Measurements from ENCODE around the gene VWC2L.

DNA sequence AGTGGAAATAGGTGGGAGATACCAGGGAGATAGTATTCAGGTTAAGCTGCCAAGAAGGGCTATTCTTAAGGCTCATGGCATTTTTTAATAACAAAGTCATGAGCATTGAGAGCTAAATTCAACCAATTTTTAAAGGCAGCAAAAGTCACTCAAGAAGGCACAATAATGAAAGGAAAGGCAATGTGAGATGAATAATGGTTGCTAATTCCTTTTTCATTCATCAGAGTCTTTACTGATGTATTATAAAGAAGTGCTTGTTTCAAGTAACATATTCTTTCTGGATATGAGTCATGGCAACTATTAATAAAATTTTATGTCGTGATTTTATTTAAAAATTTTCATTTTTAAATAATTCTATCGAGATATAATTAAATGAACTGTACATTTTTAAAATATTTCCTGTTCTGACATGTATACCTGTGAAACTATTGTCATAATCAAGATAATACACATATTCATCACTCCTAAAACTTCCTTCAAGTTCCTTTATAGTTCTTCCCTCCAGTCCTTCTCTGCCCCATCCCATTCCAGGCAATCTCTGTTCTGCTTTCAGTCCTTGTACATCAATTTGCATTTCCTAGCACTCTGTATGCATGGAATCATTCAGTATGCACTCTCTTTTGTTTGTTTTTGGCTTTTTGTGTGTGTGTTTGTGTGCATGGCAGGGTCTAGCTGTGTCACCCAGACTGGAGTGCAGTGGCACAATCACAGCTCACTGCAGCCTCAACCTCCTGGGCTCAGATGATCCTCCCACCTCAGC is 40.8 kb downstream of the VWC2L start:
- TF ChIP-seq, protein P1, sequence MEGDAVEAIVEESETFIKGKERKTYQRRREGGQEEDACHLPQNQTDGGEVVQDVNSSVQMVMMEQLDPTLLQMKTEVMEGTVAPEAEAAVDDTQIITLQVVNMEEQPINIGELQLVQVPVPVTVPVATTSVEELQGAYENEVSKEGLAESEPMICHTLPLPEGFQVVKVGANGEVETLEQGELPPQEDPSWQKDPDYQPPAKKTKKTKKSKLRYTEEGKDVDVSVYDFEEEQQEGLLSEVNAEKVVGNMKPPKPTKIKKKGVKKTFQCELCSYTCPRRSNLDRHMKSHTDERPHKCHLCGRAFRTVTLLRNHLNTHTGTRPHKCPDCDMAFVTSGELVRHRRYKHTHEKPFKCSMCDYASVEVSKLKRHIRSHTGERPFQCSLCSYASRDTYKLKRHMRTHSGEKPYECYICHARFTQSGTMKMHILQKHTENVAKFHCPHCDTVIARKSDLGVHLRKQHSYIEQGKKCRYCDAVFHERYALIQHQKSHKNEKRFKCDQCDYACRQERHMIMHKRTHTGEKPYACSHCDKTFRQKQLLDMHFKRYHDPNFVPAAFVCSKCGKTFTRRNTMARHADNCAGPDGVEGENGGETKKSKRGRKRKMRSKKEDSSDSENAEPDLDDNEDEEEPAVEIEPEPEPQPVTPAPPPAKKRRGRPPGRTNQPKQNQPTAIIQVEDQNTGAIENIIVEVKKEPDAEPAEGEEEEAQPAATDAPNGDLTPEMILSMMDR (conservative IDR thresholded peaks at IDR 0.05; ENCODE audit: low read depth in 2 of 2) = no peak
- TF ChIP-seq EZH2 (IDR thresholded peaks at IDR 0.05; ENCODE audit: low read depth, unreplicated experiment) (no peak), STAT1 (IDR thresholded peaks at IDR 0.05; ENCODE audit: unreplicated experiment) (no peak), POLR2AphosphoS5 (IDR thresholded peaks at IDR 0.05; ENCODE audit: low read depth) (no peak), CREB1 (CRISPR knock-in tag; IDR thresholded peaks at IDR 0.05; ENCODE audit: low read depth) (no peak), NANOG (IDR thresholded peaks at IDR 0.05; ENCODE audit: borderline replicate concordance) (no peak), ZNF114 (CRISPR knock-in tag; IDR thresholded peaks at IDR 0.05) (no peak), EZH2phosphoT487 (IDR thresholded peaks at IDR 0.05; ENCODE audit: unreplicated experiment) (no peak), JUNB (IDR thresholded peaks at IDR 0.05; ENCODE audit: unreplicated experiment) (no peak)
- TF ChIP-seq, protein P2, sequence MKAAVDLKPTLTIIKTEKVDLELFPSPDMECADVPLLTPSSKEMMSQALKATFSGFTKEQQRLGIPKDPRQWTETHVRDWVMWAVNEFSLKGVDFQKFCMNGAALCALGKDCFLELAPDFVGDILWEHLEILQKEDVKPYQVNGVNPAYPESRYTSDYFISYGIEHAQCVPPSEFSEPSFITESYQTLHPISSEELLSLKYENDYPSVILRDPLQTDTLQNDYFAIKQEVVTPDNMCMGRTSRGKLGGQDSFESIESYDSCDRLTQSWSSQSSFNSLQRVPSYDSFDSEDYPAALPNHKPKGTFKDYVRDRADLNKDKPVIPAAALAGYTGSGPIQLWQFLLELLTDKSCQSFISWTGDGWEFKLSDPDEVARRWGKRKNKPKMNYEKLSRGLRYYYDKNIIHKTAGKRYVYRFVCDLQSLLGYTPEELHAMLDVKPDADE (IDR thresholded peaks at IDR 0.05) = no peak
- TF ChIP-seq, protein P3, sequence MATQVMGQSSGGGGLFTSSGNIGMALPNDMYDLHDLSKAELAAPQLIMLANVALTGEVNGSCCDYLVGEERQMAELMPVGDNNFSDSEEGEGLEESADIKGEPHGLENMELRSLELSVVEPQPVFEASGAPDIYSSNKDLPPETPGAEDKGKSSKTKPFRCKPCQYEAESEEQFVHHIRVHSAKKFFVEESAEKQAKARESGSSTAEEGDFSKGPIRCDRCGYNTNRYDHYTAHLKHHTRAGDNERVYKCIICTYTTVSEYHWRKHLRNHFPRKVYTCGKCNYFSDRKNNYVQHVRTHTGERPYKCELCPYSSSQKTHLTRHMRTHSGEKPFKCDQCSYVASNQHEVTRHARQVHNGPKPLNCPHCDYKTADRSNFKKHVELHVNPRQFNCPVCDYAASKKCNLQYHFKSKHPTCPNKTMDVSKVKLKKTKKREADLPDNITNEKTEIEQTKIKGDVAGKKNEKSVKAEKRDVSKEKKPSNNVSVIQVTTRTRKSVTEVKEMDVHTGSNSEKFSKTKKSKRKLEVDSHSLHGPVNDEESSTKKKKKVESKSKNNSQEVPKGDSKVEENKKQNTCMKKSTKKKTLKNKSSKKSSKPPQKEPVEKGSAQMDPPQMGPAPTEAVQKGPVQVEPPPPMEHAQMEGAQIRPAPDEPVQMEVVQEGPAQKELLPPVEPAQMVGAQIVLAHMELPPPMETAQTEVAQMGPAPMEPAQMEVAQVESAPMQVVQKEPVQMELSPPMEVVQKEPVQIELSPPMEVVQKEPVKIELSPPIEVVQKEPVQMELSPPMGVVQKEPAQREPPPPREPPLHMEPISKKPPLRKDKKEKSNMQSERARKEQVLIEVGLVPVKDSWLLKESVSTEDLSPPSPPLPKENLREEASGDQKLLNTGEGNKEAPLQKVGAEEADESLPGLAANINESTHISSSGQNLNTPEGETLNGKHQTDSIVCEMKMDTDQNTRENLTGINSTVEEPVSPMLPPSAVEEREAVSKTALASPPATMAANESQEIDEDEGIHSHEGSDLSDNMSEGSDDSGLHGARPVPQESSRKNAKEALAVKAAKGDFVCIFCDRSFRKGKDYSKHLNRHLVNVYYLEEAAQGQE (IDR thresholded peaks at IDR 0.05; ENCODE audit: unreplicated experiment) = no peak

All from GM23338 (cell line).